HG03066 (cell line): ENCODE data around the gene GSG1L.

Experiments
- ATAC-seq: cut with Tn5 transposase; IDR thresholded peaks from one replicate; pipeline ENCODE4 v1.9.1; 2021; ENCODE audit warnings: low read depth; ENCODE audit not compliant: unreplicated experiment

GSG1L gene

DNA sequence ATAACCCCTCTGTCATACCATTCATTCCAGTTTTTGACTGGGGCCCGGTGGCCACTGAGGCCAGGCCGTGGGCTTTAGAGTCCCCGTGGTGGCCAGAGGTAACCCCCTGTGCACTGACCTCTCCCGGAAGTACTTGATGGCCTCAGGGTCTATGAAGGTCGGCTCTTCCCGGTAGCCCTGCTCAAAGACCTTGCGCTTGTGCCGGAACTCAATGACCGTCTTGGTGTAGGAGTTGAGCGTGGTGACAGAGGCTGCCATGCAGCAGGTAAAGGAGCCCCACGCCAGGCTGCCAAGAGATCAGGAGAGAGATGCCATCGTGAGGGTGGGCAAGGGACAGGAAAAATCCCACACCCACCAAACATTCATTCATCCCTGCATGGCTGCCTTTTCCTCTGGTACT is 234.8 kb downstream of the GSG1L start:
- ATAC-seq = no peak

DNA sequence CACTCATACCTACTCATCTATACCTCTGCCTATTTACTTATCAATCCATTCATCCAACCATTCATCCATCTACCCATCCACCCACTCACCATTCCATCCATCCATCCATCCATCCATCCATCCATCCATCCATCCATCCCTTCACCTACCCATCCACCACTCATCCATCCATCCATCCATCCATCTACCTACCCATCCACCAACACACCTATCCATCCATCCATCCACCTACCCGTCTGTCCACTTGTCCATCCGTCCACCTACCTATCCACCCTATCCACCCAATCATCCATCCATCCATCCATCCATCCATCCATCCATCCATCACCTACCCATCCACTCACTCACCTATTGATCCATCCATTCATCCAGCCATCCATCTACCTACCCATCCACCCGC is 235.7 kb downstream of the GSG1L start:
- no peak for ATAC-seq

DNA sequence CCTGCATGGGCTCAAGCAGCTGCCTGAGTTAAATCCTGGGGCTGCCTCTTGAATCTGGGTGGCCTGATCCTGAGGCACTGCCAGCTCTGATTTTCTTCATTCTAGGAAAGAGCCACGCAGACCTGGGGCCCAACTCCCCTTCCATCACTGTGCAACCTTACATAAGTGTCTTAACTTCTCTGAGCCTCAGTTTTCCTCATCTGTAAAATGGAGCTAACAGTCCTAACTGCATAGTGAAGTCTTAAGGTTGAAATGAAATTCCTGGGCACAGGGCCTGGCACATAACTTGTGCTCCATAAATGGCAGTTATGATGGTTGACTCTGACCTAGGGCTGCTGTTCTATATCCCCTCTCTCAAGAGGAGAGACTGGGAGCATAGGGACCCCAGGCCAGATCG is 236.6 kb downstream of the GSG1L start:
- ATAC-seq = no peak

DNA sequence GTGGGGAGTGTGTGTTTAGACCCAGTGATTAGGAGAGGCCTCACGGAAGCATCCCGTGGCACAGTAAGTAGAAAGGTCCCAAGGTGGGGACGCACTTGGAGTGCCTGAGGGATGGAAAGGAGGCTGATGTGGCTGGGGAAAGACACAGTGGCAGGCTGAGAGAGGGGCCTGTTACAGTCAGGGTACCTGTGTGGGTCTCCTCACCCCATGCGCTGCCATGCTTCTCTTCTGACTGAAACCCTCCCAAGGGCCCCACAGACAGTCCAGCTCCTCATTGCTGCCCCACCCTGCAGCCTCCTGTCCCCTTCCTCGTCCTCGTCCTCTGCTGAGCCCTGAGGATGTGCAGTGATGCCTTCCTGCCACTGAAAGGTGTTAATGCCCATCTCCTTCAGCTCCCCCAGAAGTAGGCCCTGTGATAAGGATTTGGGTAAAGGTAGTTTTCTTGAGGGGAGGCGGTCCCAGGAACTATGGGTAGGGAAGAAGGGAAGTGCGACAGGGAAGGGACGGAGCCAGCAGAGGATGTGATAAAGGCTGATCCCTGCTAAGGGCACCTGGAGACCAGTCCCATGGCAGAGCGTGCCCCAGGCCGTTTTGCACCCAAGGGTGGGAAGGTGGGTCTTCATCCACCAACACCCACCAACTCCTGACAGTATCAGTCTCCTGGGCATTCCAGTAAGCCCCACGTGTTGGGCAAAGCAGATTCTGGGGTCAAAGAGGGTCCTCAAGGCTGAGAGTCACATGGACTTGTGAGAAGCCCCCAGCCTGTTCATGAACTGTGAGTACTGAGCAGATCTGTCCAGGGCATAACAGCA is 237.2 kb downstream of the GSG1L start:
- no peak for ATAC-seq

GRCh38 chr16:27824786-27825185 is 238.7 kb downstream of the GSG1L start:
- ATAC-seq = no peak

DNA sequence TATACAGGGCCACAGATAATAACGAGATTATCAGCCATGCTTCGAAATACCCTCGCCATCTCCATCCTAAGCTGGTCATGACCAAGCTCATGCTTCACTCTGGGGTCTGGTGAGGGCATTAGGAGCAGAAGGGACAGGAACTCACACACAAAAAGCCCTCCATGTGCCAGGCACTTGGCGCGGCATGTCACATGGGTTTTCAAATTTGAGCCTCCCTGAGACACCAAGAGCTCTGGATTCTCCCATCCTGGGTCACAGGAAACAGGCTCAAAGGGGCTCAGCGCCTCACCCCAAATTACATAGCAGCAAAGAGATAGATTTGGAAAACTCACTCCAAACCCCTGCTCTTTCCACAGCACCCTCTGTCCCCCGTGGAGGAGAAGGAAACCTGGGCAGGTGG is 239.5 kb downstream of the GSG1L start:
- ATAC-seq = no peak

GRCh38 chr16:27823421-27823820 is 240.1 kb downstream of the GSG1L start:
- no peak for ATAC-seq

- ATAC-seq = no peak
Observed at GRCh38 chr16:27822996-27823395, 240.5 kb downstream of the GSG1L start.

GRCh38 chr16:27822529-27822928 is 241.0 kb downstream of the GSG1L start:
- ATAC-seq = no peak

- ATAC-seq = no peak
Observed at GRCh38 chr16:27820646-27821345, 242.7 kb downstream of the GSG1L start.

GRCh38 chr16:27819881-27820610 is 243.5 kb downstream of the GSG1L start:
- no peak for ATAC-seq

- no peak for ATAC-seq
Observed at GRCh38 chr16:27819356-27819755, 244.2 kb downstream of the GSG1L start.

GRCh38 chr16:27818246-27818645 is 245.3 kb downstream of the GSG1L start:
- ATAC-seq = no peak

DNA sequence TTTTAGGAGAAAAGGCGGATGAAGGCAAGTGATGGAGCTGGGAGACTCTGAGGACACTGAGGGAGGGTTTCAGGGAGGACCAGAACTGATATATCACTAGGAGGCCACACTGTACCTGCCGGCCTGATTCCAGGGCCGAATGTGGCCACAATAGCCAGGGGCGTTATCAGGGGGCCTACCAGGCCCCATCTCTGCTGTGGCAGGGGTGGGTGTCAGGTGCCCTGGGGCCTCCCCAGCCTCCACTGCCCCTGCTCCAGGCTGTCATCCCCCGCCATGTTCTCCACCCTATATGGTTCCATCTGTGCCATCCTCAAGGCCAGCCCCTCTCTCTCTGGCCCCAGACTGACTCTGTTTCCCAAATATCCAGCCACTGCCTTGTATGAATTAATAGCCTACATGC is 246.5 kb downstream of the GSG1L start:
- ATAC-seq = no peak

- no peak for ATAC-seq
Observed at GRCh38 chr16:27816561-27816960, 247.0 kb downstream of the GSG1L start.

- no peak for ATAC-seq
Observed at GRCh38 chr16:27813591-27813990, 249.9 kb downstream of the GSG1L start.

DNA sequence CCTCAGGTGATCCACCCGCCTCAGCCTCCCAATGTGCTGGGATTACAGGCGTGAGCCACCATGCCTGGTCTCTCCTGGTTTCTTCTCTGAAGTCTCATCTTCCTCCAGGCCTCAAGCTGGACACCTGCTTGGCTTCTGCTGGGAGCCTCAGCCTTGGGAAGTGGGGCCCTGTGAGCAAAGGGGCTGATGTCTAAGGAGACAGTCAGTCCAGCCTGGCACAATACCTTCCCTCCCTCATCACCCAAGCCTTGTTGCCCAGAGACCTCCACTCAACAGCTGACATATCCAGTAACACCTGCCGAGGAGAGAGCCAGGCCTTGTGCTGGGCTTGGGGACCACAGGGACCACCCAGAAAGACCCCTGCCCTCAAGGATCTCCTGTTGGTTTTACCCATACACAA is 251.6 kb downstream of the GSG1L start:
- ATAC-seq = no peak

DNA sequence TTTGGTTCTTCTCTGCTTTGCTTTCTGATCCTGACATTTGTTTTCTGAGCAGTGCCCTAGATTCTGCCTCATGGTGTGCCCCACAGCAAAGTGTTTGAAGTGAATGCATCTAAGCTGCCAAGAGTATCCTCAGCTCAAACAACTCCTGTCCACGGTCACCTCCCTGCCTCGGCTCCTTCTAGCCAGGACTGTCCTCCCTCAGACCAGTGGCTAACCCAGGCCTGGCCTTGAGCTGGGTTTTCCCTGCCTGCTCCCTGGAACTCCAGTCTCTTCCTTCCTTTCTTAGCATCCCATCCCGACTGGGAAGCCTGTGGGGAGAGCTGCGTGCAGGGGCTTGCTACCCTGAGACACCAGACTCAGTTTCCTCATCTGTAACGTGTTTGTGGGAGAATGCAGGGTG is 256.5 kb downstream of the GSG1L start:
- no peak for ATAC-seq

DNA sequence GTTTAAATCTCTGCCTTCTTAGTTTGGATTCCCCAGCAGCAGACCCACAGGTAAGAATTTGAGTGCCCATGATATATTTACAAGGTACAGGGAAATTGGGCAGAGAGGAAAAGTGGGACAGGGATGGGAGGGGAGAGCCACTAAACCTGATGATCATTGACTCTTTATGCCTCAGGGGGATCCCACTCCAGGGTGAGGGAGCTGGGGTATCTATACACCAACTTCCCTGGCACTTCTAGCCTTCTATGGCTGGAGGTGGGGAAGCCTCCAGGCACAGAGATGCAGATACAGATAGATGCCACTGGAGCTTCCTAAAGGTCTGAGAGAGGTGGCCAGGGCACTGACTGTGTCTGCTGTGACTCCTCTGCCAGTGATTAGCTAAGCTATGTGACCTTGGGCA is 257.1 kb downstream of the GSG1L start:
- no peak for ATAC-seq

GRCh38 chr16:27805828-27806351 is 257.6 kb downstream of the GSG1L start:
- no peak for ATAC-seq
